Astrocyte (in vitro differentiated cells and primary cell): ENCODE measurements around the gene TTC23. TPM values are rescaled to one million over a fixed set of nuclear protein-coding genes. Genes with fewer than 3 reads are reported as not detected.

Experiments
- DNase-seq: peaks from one replicate; pipeline ENCODE4 v3.0.0-alpha.2; 2010; ENCODE audit warnings: low read depth
- FAIRE-seq: peaks from 2 replicates; lab custom pipeline; 2011; peaks lifted over from hg19 to GRCh38; lab: Jason Lieb, UNC
- H2AFZ ChIP-seq: 2 replicates; pipeline ENCODE4 v1.6.0; 2012; ENCODE audit warnings: low read depth, low read length, inconsistent platforms
- H3K27ac ChIP-seq: 2 replicates; pipeline ENCODE4 v1.5.1; 2011; ENCODE audit warnings: low read depth, low read length, inconsistent platforms
- H3K27me3 ChIP-seq: 2 replicates; pipeline ENCODE4 v1.6.0; 2011; ENCODE audit warnings: low read length, inconsistent platforms; ENCODE audit not compliant: insufficient read depth
- H3K36me3 ChIP-seq: 2 replicates; pipeline ENCODE4 v1.5.1; 2011; ENCODE audit warnings: low read length, inconsistent platforms; ENCODE audit not compliant: insufficient read depth
- H3K4me1 ChIP-seq: 2 replicates; pipeline ENCODE4 v1.5.1; 2011; ENCODE audit warnings: low read length, inconsistent platforms; ENCODE audit not compliant: insufficient read depth
- H3K4me2 ChIP-seq: 2 replicates; pipeline ENCODE4 v1.6.0; 2012; ENCODE audit warnings: low read length, inconsistent platforms
- H3K4me3 ChIP-seq: 2 replicates; pipeline ENCODE4 v1.5.1; 2011; ENCODE audit warnings: low read depth, mild to moderate bottlenecking, low read length, inconsistent platforms; ENCODE audit not compliant: insufficient read depth
- H3K79me2 ChIP-seq: 2 replicates; pipeline ENCODE4 v1.6.0; 2012; ENCODE audit warnings: mild to moderate bottlenecking, low read length, inconsistent platforms; ENCODE audit not compliant: insufficient read depth
- H3K9ac ChIP-seq: 2 replicates; pipeline ENCODE4 v1.6.0; 2012; ENCODE audit warnings: mild to moderate bottlenecking, low read length, inconsistent platforms
- H3K9me3 ChIP-seq: 2 replicates; pipeline ENCODE4 v1.5.1; 2012; ENCODE audit warnings: low read depth, mild to moderate bottlenecking, low read length, inconsistent platforms; ENCODE audit not compliant: insufficient read depth
- H4K20me1 ChIP-seq: 2 replicates; pipeline ENCODE4 v1.6.0; 2012; ENCODE audit warnings: low read length, inconsistent platforms; ENCODE audit not compliant: insufficient read depth
- H3K27ac Mint-ChIP-seq: one replicate; pipeline ENCODE4 v1.8.0; 2021; ENCODE audit warnings: mild to moderate bottlenecking, mixed read lengths; ENCODE audit not compliant: unreplicated experiment
- H3K27me3 Mint-ChIP-seq: one replicate; pipeline ENCODE4 v1.8.0; 2021; ENCODE audit warnings: low read depth, mixed read lengths; ENCODE audit not compliant: unreplicated experiment
- H3K36me3 Mint-ChIP-seq: one replicate; pipeline ENCODE4 v1.8.0; 2021; ENCODE audit warnings: low read depth, mixed read lengths; ENCODE audit not compliant: unreplicated experiment
- H3K4me1 Mint-ChIP-seq: one replicate; pipeline ENCODE4 v1.8.0; 2021; ENCODE audit warnings: low read depth, mixed read lengths; ENCODE audit not compliant: unreplicated experiment
- H3K4me3 Mint-ChIP-seq: one replicate; pipeline ENCODE4 v1.8.0; 2021; ENCODE audit warnings: mild to moderate bottlenecking, moderate library complexity, mixed read lengths; ENCODE audit not compliant: unreplicated experiment
- H3K9me3 Mint-ChIP-seq: one replicate; pipeline ENCODE4 v1.8.0; 2021; ENCODE audit warnings: mild to moderate bottlenecking, mixed read lengths; ENCODE audit not compliant: unreplicated experiment
- EZH2 ChIP-seq: IDR thresholded peaks from 2 replicates; pipeline ENCODE4 v1.6.1; 2012; ENCODE audit warnings: mild to moderate bottlenecking, low read length, inconsistent platforms; ENCODE audit not compliant: insufficient read depth
- total RNA-seq: library from RNA; stranded (reverse); gene quantifications from 2 replicates; pipeline ENCODE4 v1.2.1, GENCODE V29; 2021
- TF ChIP-seq, protein P1 (sequence below): IDR thresholded peaks from 2 replicates; pipeline ENCODE4 v1.5.1; 2011; ENCODE audit warnings: low read depth, mild to moderate bottlenecking, inconsistent platforms, low read length, moderate library complexity; ENCODE audit not compliant: insufficient read depth

Gene TTC23
- total RNA-seq, 1 donor from 2014 or later = 20.2 TPM

DNA sequence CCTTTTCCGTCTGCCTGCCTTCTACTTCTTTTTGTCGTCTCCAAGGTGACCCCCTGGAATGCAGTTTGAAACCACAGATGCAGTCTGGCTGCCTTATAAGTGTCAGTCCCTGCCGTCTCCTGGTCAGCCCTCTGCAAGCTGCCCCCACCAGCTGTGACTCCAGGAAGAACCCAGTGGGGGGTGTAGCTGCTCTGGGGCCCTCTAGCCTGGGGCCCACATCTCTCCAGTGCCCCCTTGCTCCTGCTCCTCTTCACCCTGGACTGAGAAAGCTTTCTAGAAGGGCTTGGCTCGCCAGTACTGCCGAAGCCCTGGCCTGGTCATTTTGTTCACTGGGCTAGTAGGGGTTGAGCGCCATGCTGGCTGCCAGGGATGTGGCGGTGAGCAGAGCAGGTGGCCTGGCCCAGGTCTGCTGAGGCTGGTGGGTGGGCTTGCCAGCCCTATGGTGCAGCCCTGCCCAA is 123.2 kb downstream of the TTC23 start:
- Histone ChIP-seq H3K9ac (no peak overlapping the region), H3K27ac (no peak overlapping the region), H3K4me3 (no peak overlapping the region), H3K27me3 (no peaks in the 10 kb centered on the region), H3K4me1 (peaks cover 45% of the 10 kb centered on the region), H2AFZ (no peak overlapping the region), H3K4me2 (peak overlapping the region; percentile 14), H3K36me3 (no peaks in the 10 kb centered on the region), H3K9me3 (no peaks in the 10 kb centered on the region), H4K20me1 (no peaks in the 10 kb centered on the region), H3K79me2 (no peaks in the 10 kb centered on the region)
- no peak for FAIRE-seq
- Mint-ChIP-seq H3K4me3 (no peak overlapping the region), H3K27me3 (no peaks in the 10 kb centered on the region), H3K4me1 (peaks cover 58% of the 10 kb centered on the region), H3K27ac (peak overlapping the region; percentile 58), H3K36me3 (peaks cover 33% of the 10 kb centered on the region), H3K9me3 (peaks cover 2% of the 10 kb centered on the region)
- no peak for TF ChIP-seq EZH2
- TF ChIP-seq, protein P1, sequence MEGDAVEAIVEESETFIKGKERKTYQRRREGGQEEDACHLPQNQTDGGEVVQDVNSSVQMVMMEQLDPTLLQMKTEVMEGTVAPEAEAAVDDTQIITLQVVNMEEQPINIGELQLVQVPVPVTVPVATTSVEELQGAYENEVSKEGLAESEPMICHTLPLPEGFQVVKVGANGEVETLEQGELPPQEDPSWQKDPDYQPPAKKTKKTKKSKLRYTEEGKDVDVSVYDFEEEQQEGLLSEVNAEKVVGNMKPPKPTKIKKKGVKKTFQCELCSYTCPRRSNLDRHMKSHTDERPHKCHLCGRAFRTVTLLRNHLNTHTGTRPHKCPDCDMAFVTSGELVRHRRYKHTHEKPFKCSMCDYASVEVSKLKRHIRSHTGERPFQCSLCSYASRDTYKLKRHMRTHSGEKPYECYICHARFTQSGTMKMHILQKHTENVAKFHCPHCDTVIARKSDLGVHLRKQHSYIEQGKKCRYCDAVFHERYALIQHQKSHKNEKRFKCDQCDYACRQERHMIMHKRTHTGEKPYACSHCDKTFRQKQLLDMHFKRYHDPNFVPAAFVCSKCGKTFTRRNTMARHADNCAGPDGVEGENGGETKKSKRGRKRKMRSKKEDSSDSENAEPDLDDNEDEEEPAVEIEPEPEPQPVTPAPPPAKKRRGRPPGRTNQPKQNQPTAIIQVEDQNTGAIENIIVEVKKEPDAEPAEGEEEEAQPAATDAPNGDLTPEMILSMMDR = no peak
- DNase-seq = no peak

DNA sequence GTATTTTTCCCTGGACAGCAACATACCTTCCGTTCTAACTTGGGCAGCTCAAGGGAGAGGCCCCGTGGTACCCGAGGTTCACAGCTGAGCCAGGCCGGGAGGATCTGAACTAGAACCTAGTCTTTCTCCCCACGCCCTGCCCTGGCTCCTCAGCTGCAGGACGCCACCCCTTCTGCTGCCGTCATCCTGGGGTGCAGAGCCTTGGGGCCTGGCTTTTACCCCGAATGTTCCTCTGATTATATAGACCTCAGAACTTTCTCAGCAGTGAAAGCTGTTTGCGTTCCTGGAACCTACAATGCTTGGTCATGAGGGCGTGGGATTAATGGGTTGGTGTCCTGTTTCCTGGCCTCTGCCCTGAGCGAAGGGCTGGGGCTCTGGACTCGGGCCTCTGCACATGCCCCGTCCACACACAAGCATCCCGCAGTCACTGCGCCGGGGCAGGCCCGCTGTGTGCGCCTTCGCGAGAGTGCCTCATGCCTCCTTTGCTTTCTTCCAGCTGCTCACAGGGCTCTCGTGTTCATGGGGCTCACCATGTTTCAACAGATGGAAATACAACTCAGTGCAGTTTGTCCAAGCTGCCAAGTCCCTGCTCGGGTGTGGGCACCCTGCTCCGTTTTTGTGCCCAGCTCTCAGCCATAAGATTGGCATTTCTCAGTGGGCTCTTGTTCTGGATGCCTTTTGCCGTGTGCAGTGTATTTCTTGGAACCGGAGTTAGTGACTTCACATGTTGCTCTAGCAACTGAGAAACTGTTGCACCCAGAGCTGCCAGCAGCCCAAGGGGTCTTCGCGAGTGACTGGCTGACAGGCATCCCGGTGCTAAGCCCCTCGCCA is 124.1 kb downstream of the TTC23 start:
- H3K9me3 ChIP-seq = no peaks in the 10 kb centered on the region
- Mint-ChIP-seq H3K9me3 (peaks cover 2% of the 10 kb centered on the region), H3K27me3 (no peaks in the 10 kb centered on the region), H3K4me3 (no peak overlapping the region), H3K27ac (peak overlapping the region; percentile 95), H3K36me3 (peaks cover 24% of the 10 kb centered on the region), H3K4me1 (peaks cover 63% of the 10 kb centered on the region)
- peak overlapping the region; percentile 14 for H3K4me2 ChIP-seq
- DNase-seq (no peak), FAIRE-seq (no peak)
- no peaks in the 10 kb centered on the region for H3K27me3 ChIP-seq
- no peaks in the 10 kb centered on the region for H3K36me3 ChIP-seq
- H3K4me1 ChIP-seq = peaks cover 40% of the 10 kb centered on the region
- no peaks in the 10 kb centered on the region for H3K79me2 ChIP-seq
- peak overlapping the region; percentile 16 for H2AFZ ChIP-seq
- H3K27ac ChIP-seq = no peak overlapping the region
- no peak overlapping the region for H3K4me3 ChIP-seq
- no peak for TF ChIP-seq EZH2
- TF ChIP-seq, protein P1 = no peak
- no peak overlapping the region for H3K9ac ChIP-seq
- H4K20me1 ChIP-seq = no peaks in the 10 kb centered on the region

- TF ChIP-seq EZH2 = no peak
- TF ChIP-seq, protein P1 = no peak
- Histone ChIP-seq H3K4me3 (no peak overlapping the region), H3K9me3 (no peaks in the 10 kb centered on the region), H4K20me1 (no peaks in the 10 kb centered on the region), H3K9ac (no peak overlapping the region), H3K27ac (no peak overlapping the region), H2AFZ (no peak overlapping the region), H3K4me2 (peak overlapping the region; percentile 87), H3K27me3 (no peaks in the 10 kb centered on the region), H3K79me2 (no peaks in the 10 kb centered on the region), H3K36me3 (no peaks in the 10 kb centered on the region), H3K4me1 (peaks cover 36% of the 10 kb centered on the region)
- no peak for FAIRE-seq
- peaks cover 2% of the 10 kb centered on the region for H3K9me3 Mint-ChIP-seq
- H3K27me3 Mint-ChIP-seq = no peaks in the 10 kb centered on the region
- DNase-seq = no peak
- H3K27ac Mint-ChIP-seq = peak overlapping the region; percentile 95
- H3K36me3 Mint-ChIP-seq = peaks cover 20% of the 10 kb centered on the region
- peaks cover 65% of the 10 kb centered on the region for H3K4me1 Mint-ChIP-seq
- no peak overlapping the region for H3K4me3 Mint-ChIP-seq
These were observed 124.7 kb downstream of the TTC23 start for GRCh38 chr15:99124641-99125040.
